Inflammatory macrophage (primary cell): ENCODE measurements around the gene PACRG.

ENCODE experiments used
- DNase-seq, 2 donors: peaks; one replicate each; pipeline ENCODE4 v3.0.0-alpha.2; 2020 to 2022

PACRG gene

GRCh38 chr6:163324326-163324687, 596.5 kb downstream of the PACRG start:
- no peak for DNase-seq

DNA sequence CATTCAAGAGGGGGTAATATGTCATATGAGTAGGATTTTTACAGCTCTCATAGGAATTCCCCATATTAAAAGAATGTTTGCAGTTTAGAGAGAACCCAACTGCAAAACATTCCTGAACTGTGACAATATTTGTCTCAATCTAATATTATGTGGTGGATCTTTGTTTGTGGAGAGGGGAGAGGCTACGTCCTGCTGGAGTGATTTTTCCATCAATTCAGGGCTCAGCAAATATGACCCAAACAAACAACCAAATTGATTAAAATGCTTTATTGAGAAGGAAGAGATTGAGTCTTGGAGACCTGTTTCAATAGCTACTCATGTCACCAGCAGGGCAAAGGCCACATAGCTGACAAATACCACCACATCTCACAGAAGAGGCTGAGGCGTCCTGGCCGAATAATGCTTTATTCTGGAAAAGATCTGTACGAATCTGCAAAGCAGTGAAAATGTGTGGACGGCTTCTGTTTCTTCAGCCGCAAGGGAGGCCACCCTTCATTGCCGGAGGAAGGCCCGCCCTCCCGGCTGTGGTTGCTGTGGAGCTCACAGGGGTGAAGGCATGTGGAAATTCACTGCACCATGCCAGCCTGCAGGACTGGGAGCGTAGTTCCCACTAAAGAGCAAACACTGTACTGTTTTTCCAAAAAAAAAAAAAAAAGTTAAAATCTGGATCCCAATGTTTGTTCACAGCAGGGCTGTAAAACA, 597.1 kb downstream of the PACRG start:
- peak; percentile 20 to 36 for DNase-seq

DNA sequence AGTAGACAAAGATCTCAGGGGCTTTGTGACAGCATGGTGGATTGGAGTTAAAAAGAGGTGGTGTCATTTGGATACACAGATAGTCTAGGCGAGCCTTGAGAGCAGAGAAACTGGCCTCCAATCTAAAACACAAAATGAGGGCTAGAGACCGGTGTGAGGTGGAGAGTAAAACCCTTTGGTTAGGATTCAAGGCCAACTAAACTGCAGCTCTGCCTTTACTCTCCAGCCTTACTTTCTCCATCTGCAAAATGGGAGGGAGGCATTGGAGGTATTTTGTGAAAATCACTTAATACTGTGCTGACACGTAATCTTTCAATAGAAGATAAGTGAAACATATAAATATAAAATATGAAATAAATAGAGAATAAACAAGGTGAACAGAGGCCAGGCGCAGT, 597.6 kb downstream of the PACRG start:
- DNase-seq = no peak

DNA sequence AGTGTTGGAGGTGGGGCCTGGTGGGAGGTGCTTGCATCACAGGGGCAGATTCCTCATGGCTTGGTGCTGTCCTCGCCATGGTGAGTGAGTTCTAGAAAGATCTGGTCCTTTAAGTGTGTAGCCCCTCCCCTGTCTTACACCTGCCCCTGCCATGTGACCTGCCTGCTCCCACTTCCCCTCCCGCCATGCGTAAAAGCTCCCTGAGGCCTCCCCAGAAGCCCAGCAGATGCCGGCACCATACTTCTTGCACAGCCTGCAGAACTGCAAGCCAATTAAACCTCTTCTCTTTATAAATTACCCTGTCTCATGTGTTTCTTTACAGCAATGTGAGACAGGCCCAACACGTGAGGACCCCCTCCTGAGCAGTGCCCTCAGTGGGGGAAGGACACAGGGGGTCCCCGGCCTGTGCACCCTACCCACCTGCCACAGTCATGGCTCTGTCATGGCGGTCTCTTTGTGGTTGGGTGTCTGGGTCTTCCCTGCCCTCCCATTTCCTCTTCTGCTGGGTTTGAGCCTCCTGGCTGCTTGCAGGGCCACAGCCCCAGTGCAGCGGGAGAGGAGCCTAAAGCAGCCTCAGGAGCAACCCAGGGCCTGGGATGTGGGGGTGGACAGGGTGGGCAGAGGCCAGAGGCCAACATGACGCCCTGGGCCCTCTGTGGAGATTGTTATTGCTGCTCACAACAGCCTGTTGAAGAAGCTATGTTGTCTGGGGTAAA, 599.5 kb downstream of the PACRG start:
- DNase-seq = no peak

- DNase-seq = no peak
Measured at GRCh38 chr6:163327921-163328320, 600.1 kb downstream of the PACRG start.

- DNase-seq = no peak
Measured at GRCh38 chr6:163328411-163328810, 600.6 kb downstream of the PACRG start.

DNA sequence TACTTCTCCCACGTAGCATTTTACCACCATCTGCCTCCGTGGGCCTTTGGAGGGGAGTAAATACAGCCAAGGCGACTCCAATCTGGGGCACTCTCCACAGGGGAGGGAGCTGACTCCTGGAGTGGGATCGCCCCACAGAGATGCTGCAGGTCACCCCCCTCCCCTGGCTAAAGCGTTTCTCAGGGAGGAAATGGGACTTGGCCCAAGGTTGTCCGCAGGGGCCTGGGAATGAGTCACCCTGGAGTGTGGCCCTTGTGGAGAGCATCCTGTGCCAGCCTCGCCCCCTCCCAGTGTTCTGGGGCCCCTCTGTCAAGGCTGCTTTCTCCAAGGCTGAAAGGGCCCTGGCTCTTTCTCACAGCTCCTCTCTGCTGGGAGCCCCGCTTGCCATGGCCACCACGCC, 602.2 kb downstream of the PACRG start:
- DNase-seq = no peak

DNA sequence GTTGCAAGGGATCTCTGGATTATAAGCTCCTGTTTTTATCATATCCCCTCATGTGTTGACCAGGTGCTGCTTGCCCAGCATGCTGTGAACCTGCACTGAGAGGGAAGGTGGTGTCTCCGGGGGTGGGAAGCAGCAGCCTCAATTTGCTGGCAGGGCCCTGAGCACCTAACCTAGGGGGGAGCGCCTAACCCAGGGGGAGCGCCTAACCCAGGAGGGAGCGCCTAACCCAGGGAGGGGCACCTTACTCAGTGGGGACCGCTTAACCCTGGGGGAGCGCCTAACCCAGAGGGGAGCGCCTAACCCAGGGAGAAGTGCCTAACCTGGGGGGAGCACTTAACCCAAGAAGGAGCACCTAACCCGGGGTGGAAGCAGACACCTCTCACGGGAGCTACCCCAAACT, 603.5 kb downstream of the PACRG start:
- no peak for DNase-seq

DNA sequence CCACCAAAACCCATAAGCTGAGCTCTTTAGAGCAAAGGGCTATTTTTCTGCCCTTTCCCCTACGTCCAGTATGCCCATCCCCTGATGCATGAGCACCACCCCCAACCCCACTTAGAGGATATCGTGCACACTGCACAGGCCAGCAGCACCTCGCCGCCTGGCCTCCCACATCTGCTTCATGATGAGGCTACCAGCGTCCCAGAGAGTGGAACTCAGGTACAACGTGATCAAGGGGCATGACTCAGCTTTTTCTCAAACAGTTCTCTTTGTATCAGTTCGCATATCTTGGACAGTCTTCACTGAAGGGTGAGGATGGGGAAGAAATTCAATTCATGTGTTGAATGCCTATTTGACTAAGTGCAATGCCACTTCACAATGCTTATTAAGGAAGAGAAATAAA, 604.8 kb downstream of the PACRG start:
- DNase-seq = no peak

DNA sequence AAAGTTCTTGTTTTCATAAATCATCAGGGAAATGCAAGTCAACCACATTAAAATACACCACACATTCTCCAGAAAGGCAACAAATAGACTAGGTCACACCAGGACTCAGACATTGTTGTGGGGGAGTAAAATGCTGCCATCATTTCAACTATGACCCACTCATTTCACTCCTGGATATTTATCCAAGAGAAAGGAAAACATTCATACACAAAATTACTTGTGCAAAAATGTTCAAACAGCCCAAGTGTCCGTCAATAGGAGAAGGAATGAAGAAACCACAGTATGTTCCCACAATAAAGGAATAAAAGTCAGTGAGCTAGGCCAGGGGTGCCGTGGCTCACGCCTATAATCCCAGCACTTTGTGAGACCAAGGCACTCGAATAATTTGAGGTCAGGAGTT, 605.3 kb downstream of the PACRG start:
- DNase-seq = no peak

GRCh38 chr6:163333701-163334663, 606.2 kb downstream of the PACRG start:
- no peak for DNase-seq

- no peak for DNase-seq
Measured at GRCh38 chr6:163335056-163335455, 607.3 kb downstream of the PACRG start.

GRCh38 chr6:163335671-163336545, 608.1 kb downstream of the PACRG start:
- peak in 1 of 2 donors; percentile 27 for DNase-seq

DNA sequence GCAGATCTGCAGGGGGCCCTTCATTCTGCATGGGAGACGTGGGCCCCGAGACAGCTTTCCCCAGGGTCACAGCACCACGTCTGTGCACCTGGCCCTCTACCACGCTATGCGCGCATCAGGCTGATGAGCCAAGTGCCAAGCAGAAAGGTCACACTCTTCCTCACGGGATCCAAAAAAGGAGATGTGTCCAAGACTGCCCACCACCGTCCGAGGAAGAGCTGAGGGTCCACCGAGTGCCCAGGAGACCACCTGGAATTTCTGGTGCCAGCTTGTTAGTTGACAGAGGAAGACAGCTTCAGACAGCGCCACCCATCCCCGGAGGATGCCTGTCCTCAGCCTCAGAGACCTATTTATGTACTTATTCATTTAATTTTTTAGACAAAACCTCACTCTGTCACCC, 609.2 kb downstream of the PACRG start:
- no peak for DNase-seq

GRCh38 chr6:163337958-163338357, 610.2 kb downstream of the PACRG start:
- no peak for DNase-seq

GRCh38 chr6:163338671-163339405, 611.1 kb downstream of the PACRG start:
- DNase-seq = peak in 1 of 2 donors; percentile 8

DNA sequence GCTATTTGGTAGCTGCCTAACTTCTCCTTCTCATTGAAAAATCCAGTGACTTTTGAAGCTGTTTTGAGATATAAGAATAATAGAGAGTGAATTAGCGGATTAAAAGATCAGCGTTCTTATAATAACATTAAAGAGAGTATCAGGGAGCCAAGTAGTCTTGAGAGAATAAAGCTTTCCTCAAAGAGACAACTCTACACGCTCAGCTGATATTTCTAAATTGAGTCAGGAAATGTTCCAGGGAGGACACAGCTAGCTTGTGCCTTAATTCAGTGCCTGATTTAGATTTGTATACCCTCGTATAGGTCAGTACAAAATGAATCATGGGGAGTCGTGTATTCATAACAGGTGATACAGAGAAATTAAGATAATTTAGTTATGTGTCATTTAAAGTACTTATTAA, 611.7 kb downstream of the PACRG start:
- no peak for DNase-seq

GRCh38 chr6:163340201-163340887, 612.6 kb downstream of the PACRG start:
- no peak for DNase-seq

- DNase-seq = peak in 1 of 2 donors; percentile 20
Measured at GRCh38 chr6:163341224-163342061, 613.7 kb downstream of the PACRG start.
